Activated CD4-positive, alpha-beta T cell treated with anti-CD3 and anti-CD28 coated beads for 24 hours (primary cell): ENCODE measurements around the gene NOP14.

Source experiments
- DNase-seq, 2 donors: peaks; one replicate each; pipeline ENCODE4 v3.0.0-alpha.2; 2020; ENCODE audit warnings: low read depth in 2 of 2

The NOP14 gene

GRCh38 chr4:2914256-2915126, 48.7 kb downstream of the NOP14 start:
- DNase-seq: no peak

GRCh38 chr4:2913168-2913567, 50.0 kb downstream of the NOP14 start:
- DNase-seq: no peak

- DNase-seq: no peak
Measured at GRCh38 chr4:2911868-2912267, 51.3 kb downstream of the NOP14 start.

GRCh38 chr4:2910409-2910808, 52.8 kb downstream of the NOP14 start:
- DNase-seq: no peak

GRCh38 chr4:2909583-2909982, 53.6 kb downstream of the NOP14 start:
- DNase-seq: no peak

- DNase-seq: no peak
Measured at GRCh38 chr4:2908686-2909085, 54.5 kb downstream of the NOP14 start.

- no peak for DNase-seq
Measured at GRCh38 chr4:2907706-2908293, 55.4 kb downstream of the NOP14 start.

- DNase-seq: no peak
Measured at GRCh38 chr4:2907226-2907625, 56.0 kb downstream of the NOP14 start.

- no peak for DNase-seq
Measured at GRCh38 chr4:2906218-2906617, 57.0 kb downstream of the NOP14 start.

GRCh38 chr4:2905544-2905943, 57.7 kb downstream of the NOP14 start:
- no peak for DNase-seq

GRCh38 chr4:2902126-2902525, 61.1 kb downstream of the NOP14 start:
- DNase-seq: no peak

GRCh38 chr4:2901186-2901585, 62.0 kb downstream of the NOP14 start:
- no peak for DNase-seq

- DNase-seq: no peak
Measured at GRCh38 chr4:2900741-2901140, 62.5 kb downstream of the NOP14 start.

GRCh38 chr4:2898001-2898400, 65.2 kb downstream of the NOP14 start:
- no peak for DNase-seq

- DNase-seq: no peak
Measured at GRCh38 chr4:2893772-2894171, 69.4 kb downstream of the NOP14 start.

GRCh38 chr4:2891294-2891693, 71.9 kb downstream of the NOP14 start:
- no peak for DNase-seq

GRCh38 chr4:2888886-2889285, 74.3 kb downstream of the NOP14 start:
- no peak for DNase-seq
